Stomach (tissue), 9 donors: Measurements from ENCODE around the gene TUBGCP5. TPM values are rescaled to one million over a fixed set of nuclear protein-coding genes. Genes with fewer than 3 reads are reported as not detected.

Experiments
- DNase-seq, 2 donors: peaks; one replicate each; pipeline versions ENCODE4 v3.0.0 to v3.0.0-alpha.2; 2013 to 2019
- H3K27ac ChIP-seq, 5 donors: fragments of 200-600 bp in 4 of 5; sonication (generic) in 4 of 5; one replicate each; pipeline ENCODE4 v1.5.1; 2013 to 2019; ENCODE audit warnings: mild to moderate bottlenecking in 1 of 5, moderate library complexity in 1 of 5
- H3K27me3 ChIP-seq, 3 donors: fragments of 200-600 bp; sonication (generic); one replicate each; pipeline ENCODE4 v1.5.1; 2017 to 2019; ENCODE audit warnings: mixed run types in 1 of 3
- H3K36me3 ChIP-seq, 4 donors: fragments of 200-600 bp; sonication (generic); 1 replicate in 3 of 4; 2 replicates in 1 of 4; pipeline ENCODE4 v1.5.1; 2016 to 2019
- H3K4me1 ChIP-seq, 4 donors: fragments of 200-600 bp; sonication (generic); one replicate each; pipeline ENCODE4 v1.5.1; 2016 to 2019
- H3K4me3 ChIP-seq, 4 donors: fragments of 200-600 bp; sonication (generic) in 3 of 4; one replicate each; pipeline ENCODE4 v1.5.1; 2016 to 2019; ENCODE audit warnings: mild to moderate bottlenecking in 1 of 4
- H3K9me3 ChIP-seq, 4 donors: fragments of 200-600 bp; sonication (generic); one replicate each; pipeline ENCODE4 v1.5.1; 2016 to 2019
- CTCF ChIP-seq, 7 experiments: fragments of 450-650 bp in 4 of 7; fragments of 200-600 bp in 3 of 7; sonication (generic) in 3 of 7; IDR thresholded peaks; one replicate each; pipeline ENCODE4 v1.5.1; 2016 to 2019; ENCODE audit warnings: antibody characterized with exemption in 7 of 7, control low read depth in 2 of 7, mild to moderate bottlenecking in 1 of 7
- EP300 ChIP-seq: sonication (generic); formaldehyde crosslinking; IDR thresholded peaks from one replicate; pipeline ENCODE4 v1.6.1; 2017; ENCODE audit warnings: antibody characterized with exemption
- POLR2A ChIP-seq, 4 donors: fragments of 450-650 bp; IDR thresholded peaks; one replicate each; pipeline ENCODE4 v1.6.1; 2016; ENCODE audit warnings: antibody characterized with exemption in 4 of 4, control low read depth in 2 of 4, mild to moderate bottlenecking in 1 of 4, moderate library complexity in 1 of 4
- POLR2AphosphoS5 ChIP-seq, 3 donors: sonication (generic); formaldehyde crosslinking; IDR thresholded peaks; one replicate each; pipeline ENCODE4 v1.6.1; 2016; ENCODE audit warnings: antibody characterized with exemption in 3 of 3
- WGBS, 5 donors: extraction: QIAGEN DNeasy Blood & Tissue Kit in 3 of 5; methylation state at CpG; one replicate each; pipeline versions ENCODE4 v1.1.5 to v1.1.7; 2013 to 2018; 5-methylcytosine and 5-hydroxymethylcytosine counted together
- intact Hi-C: fragments of 100-400 bp; cut with DNase I; formaldehyde crosslinking; loops from one replicate; pipeline ENCODE4 v1.15.1; 2023; ENCODE audit warnings: low total_unique reads
- polyA plus RNA-seq, 3 donors: library from polyadenylated mRNA; stranded (reverse); fragments of 200-250 nt; gene quantifications; one replicate each; pipeline ENCODE4 v1.2.3, GENCODE V29; 2013
- total RNA-seq, 5 donors: library from RNA; depleted of rRNA; stranded (reverse); fragments of >200 nt; gene quantifications; one replicate each; pipeline versions ENCODE4 v1.1.0 to v1.2.3, GENCODE V29; 2014 to 2016
- donor health status: healthy with polysubstance abuse.
- donor health status: Bipolar disorder and iron deficiency.
- donor health status: healthy.

TUBGCP5 gene
- total and polyA plus RNA-seq, 8 donors: 4.1 to 44.2 (median 9.9) TPM

- Histone ChIP-seq H3K4me3 (no peak overlapping the region), H3K9me3 (no peaks in the 10 kb centered on the region), H3K27ac (no peak overlapping the region), H3K4me1 (peaks cover 5 to 48% (median 22%) of the 10 kb centered on the region in 4 donors), H3K36me3 (no peaks in the 10 kb centered on the region), H3K27me3 (no peaks in the 10 kb centered on the region)
- no peak for TF ChIP-seq POLR2A (IDR thresholded peaks at IDR 0.05)
- no peak for TF ChIP-seq EP300
- no peak for TF ChIP-seq CTCF (IDR thresholded peaks at IDR 0.05)
- no peak for TF ChIP-seq POLR2AphosphoS5 (IDR thresholded peaks at IDR 0.05)
- DNase-seq: no peak
- WGBS, 5 donors: 54 to 65% (median 62%) methylated on average over 5 of the region's 5 CpGs
- intact Hi-C loops: no loop called here
Measured at GRCh38 chr15:22973286-22973685, 66.1 kb downstream of the TUBGCP5 start.

- intact Hi-C loops: no loop called here
- H3K27me3 ChIP-seq: no peaks in the 10 kb centered on the region
- H3K36me3 ChIP-seq: peaks cover 0 to 6% (median 0%) of the 10 kb centered on the region in 4 donors
- H3K4me1 ChIP-seq: peaks cover 12 to 53% (median 33%) of the 10 kb centered on the region in 4 donors
- no peaks in the 10 kb centered on the region for H3K9me3 ChIP-seq
- TF ChIP-seq POLR2AphosphoS5 (IDR thresholded peaks at IDR 0.05) (no peak), POLR2A (IDR thresholded peaks at IDR 0.05) (no peak), CTCF (IDR thresholded peaks at IDR 0.05) (no peak), EP300 (no peak)
- no peak for DNase-seq
- H3K4me3 ChIP-seq: no peak overlapping the region
- 96 to 100% (median 98%) methylated on average over 3 of the region's 3 CpGs for WGBS, 5 donors
- no peak overlapping the region for H3K27ac ChIP-seq
Measured at GRCh38 chr15:22969489-22969888, 69.9 kb downstream of the TUBGCP5 start.

GRCh38 chr15:22968366-22968765 lies 71.0 kb downstream of the TUBGCP5 start:
- Histone ChIP-seq H3K27me3 (no peaks in the 10 kb centered on the region), H3K4me3 (no peak overlapping the region), H3K36me3 (peaks cover 0 to 6% (median 0%) of the 10 kb centered on the region in 4 donors), H3K9me3 (no peaks in the 10 kb centered on the region), H3K27ac (no peak overlapping the region), H3K4me1 (peaks cover 15 to 53% (median 37%) of the 10 kb centered on the region in 4 donors)
- no peak for DNase-seq
- intact Hi-C loops: no loop called here
- TF ChIP-seq EP300 (no peak), CTCF (IDR thresholded peaks at IDR 0.05) (no peak), POLR2AphosphoS5 (IDR thresholded peaks at IDR 0.05) (no peak), POLR2A (IDR thresholded peaks at IDR 0.05) (no peak)
- WGBS, 5 donors: 50 to 70% (median 53%) methylated on average over 5 of the region's 5 CpGs

- H3K27me3 ChIP-seq: no peaks in the 10 kb centered on the region
- 85 to 93% (median 92%) methylated on average over 11 to 15 of the region's 15 CpGs for WGBS, 5 donors
- H3K9me3 ChIP-seq: no peaks in the 10 kb centered on the region
- no peak for DNase-seq
- H3K27ac ChIP-seq: no peak overlapping the region
- intact Hi-C loops: no loop called here
- H3K4me1 ChIP-seq: peaks cover 20 to 63% (median 45%) of the 10 kb centered on the region in 4 donors
- no peak overlapping the region for H3K4me3 ChIP-seq
- no peak for TF ChIP-seq CTCF (IDR thresholded peaks at IDR 0.05)
- TF ChIP-seq EP300: no peak
- TF ChIP-seq POLR2AphosphoS5 (IDR thresholded peaks at IDR 0.05): no peak
- no peak for TF ChIP-seq POLR2A (IDR thresholded peaks at IDR 0.05)
- H3K36me3 ChIP-seq: peaks cover 0 to 6% (median 0%) of the 10 kb centered on the region in 4 donors
Measured at GRCh38 chr15:22967084-22967770, 72.1 kb downstream of the TUBGCP5 start.
